Motor neuron (in vitro differentiated cells): ENCODE measurements around the gene C2CD3. TPM values are rescaled to one million over a fixed set of nuclear protein-coding genes. Genes with fewer than 3 reads are reported as not detected.

Experiments
- ATAC-seq, 8 experiments: fragments of 200-7000 bp; cut with Tn5 transposase; replicated peaks in 6 of 8; 2 replicates each; pipeline ENCODE4 v1.8.0; 2021; ENCODE audit warnings: mild to moderate bottlenecking in 8 of 8, moderate library complexity in 8 of 8
- H3K27ac ChIP-seq, 2 donors: fragments of 250-450 bp; sonication (Bioruptor Pico); 2 replicates each; pipeline ENCODE4 v1.9.0; 2021; ENCODE audit warnings: antibody characterized with exemption in 2 of 2, mild to moderate bottlenecking in 2 of 2, moderate library complexity in 1 of 2
- H3K4me1 ChIP-seq, 2 donors: fragments of 250-450 bp; sonication (Bioruptor Pico); replicated peaks in 1 of 2; 2 replicates each; pipeline ENCODE4 v1.6.1; 2021; ENCODE audit warnings: antibody characterized with exemption in 2 of 2, mild to moderate bottlenecking in 2 of 2, moderate library complexity in 1 of 2
- H3K4me3 ChIP-seq, 5 donors: fragments of 250-450 bp; sonication (Bioruptor Pico); 2 replicates each; pipeline ENCODE4 v1.9.0; 2021; ENCODE audit warnings: antibody characterized with exemption in 5 of 5, mild to moderate bottlenecking in 5 of 5, moderate library complexity in 4 of 5
- WGBS, 10 experiments: fragments of 450-650 bp; shearing (Covaris generic); methylation state at CpG; one replicate each; pipeline ENCODE4 v1.0.0; 2022; 5-methylcytosine and 5-hydroxymethylcytosine counted together
- in situ Hi-C, 9 experiments: fragments of 400-800 bp; cut with MboI; loops; one replicate each; pipeline ENCODE4 v1.15.0; 2021; ENCODE audit warnings: low sequenced_read_pairs in 9 of 9, low pct_unique_long_range_greater_than_20kb in 2 of 9; ENCODE audit not compliant: unreplicated experiment in 9 of 9
- total RNA-seq, 8 experiments: library from RNA; unstranded; fragments of 300-600 nt; gene quantifications; 2 replicates each; pipeline versions ENCODE4 v1.2.3 to v1.2.4, GENCODE V29; 2022

The C2CD3 gene
- 10 to 100 TPM in 6 of 8 experiments, 1 to 10 TPM in 2; 8.0 to 26.3 (median 15.2) TPM for total RNA-seq

- peak; percentile 95 to 98 (median 96) for ATAC-seq
- H3K4me3 ChIP-seq = peak within 1 kb of the TSS; percentile 51 to 86 (median 59)
- in situ Hi-C loops = no loop called here
- 0 to 2% (median 0%) methylated on average over 4 to 32 of the region's 68 CpGs; no CpG with 5 or more reads in 1 of the 10 experiments for WGBS, 10 experiments
- H3K27ac ChIP-seq = peak within 1 kb of the TSS; percentile 43 to 77
- H3K4me1 ChIP-seq = peaks cover 6 to 18% of the 10 kb centered on the region in 2 donors
Observed at GRCh38 chr11:74170694-74171629, at the start of gene C2CD3, which contains the start of gene PPME1. Gene C2CD3 (minus strand): TSS chr11:74171002. CDS start chr11:74170792, 210 bp downstream. Gene PPME1 (plus strand): TSS chr11:74171289. CDS start chr11:74171422, 133 bp downstream.

GRCh38 chr11:74220376-74220775 is 49.6 kb upstream of the C2CD3 start:
- H3K4me1 ChIP-seq = no peaks in the 10 kb centered on the region
- WGBS, 10 experiments = 67 to 100% (median 100%) methylated on average over 1 of the region's 1 CpG; no CpG with 5 or more reads in 5 of the 10 experiments
- in situ Hi-C loops = no loop called here
- no peak overlapping the region for H3K4me3 ChIP-seq
- H3K27ac ChIP-seq = no peak overlapping the region
- no peak for ATAC-seq

GRCh38 chr11:74212533-74212932 is 41.7 kb upstream of the C2CD3 start:
- ATAC-seq = no peak
- Histone ChIP-seq H3K4me1 (no peaks in the 10 kb centered on the region), H3K27ac (no peak overlapping the region), H3K4me3 (no peak overlapping the region)
- in situ Hi-C loops = no loop called here
- WGBS, 10 experiments = 75 to 100% (median 97%) methylated on average over 1 to 2 of the region's 2 CpGs; no CpG with 5 or more reads in 4 of the 10 experiments

GRCh38 chr11:74208507-74208906 is 37.7 kb upstream of the C2CD3 start:
- Histone ChIP-seq H3K27ac (no peak overlapping the region), H3K4me1 (no peaks in the 10 kb centered on the region), H3K4me3 (no peak overlapping the region)
- in situ Hi-C loops = no loop called here
- no peak for ATAC-seq

- Histone ChIP-seq H3K4me3 (no peak overlapping the region), H3K4me1 (no peaks in the 10 kb centered on the region), H3K27ac (no peak overlapping the region)
- no peak for ATAC-seq
- 100% methylated on average over 1 of the region's 1 CpG; no CpG with 5 or more reads in 9 of the 10 experiments for WGBS, 10 experiments
- in situ Hi-C loops = no loop called here
Observed at GRCh38 chr11:74206746-74207145, 35.9 kb upstream of the C2CD3 start.

GRCh38 chr11:74205181-74205580 is 34.4 kb upstream of the C2CD3 start:
- H3K4me1 ChIP-seq = no peaks in the 10 kb centered on the region
- no peak overlapping the region for H3K4me3 ChIP-seq
- no peak overlapping the region for H3K27ac ChIP-seq
- WGBS, 10 experiments = 80 to 100% (median 100%) methylated on average over 1 of the region's 1 CpG; no CpG with 5 or more reads in 4 of the 10 experiments
- no peak for ATAC-seq
- in situ Hi-C loops = no loop called here

- Histone ChIP-seq H3K4me1 (no peaks in the 10 kb centered on the region), H3K27ac (no peak overlapping the region), H3K4me3 (no peak overlapping the region)
- no peak for ATAC-seq
- in situ Hi-C loops = no loop called here
- 83 to 100% (median 100%) methylated on average over 1 of the region's 1 CpG for WGBS, 10 experiments
Observed at GRCh38 chr11:74204701-74205100, 33.9 kb upstream of the C2CD3 start.

GRCh38 chr11:74203966-74204365 is 33.2 kb upstream of the C2CD3 start:
- Histone ChIP-seq H3K4me1 (no peaks in the 10 kb centered on the region), H3K27ac (no peak overlapping the region), H3K4me3 (no peak overlapping the region)
- 80 to 100% (median 100%) methylated on average over 1 to 2 of the region's 2 CpGs; no CpG with 5 or more reads in 1 of the 10 experiments for WGBS, 10 experiments
- ATAC-seq = no peak
- in situ Hi-C loops = no loop called here

GRCh38 chr11:74196781-74197486 is 26.1 kb upstream of the C2CD3 start:
- WGBS, 10 experiments = 92 to 100% (median 95%) methylated on average over 1 to 2 of the region's 2 CpGs; no CpG with 5 or more reads in 3 of the 10 experiments
- Histone ChIP-seq H3K4me3 (no peak overlapping the region), H3K4me1 (no peaks in the 10 kb centered on the region), H3K27ac (no peak overlapping the region)
- in situ Hi-C loops = no loop called here
- ATAC-seq = no peak

- no peak for ATAC-seq
- Histone ChIP-seq H3K4me3 (no peak overlapping the region), H3K27ac (no peak overlapping the region), H3K4me1 (no peaks in the 10 kb centered on the region)
- in situ Hi-C loops = no loop called here
Observed at GRCh38 chr11:74195828-74196227, 25.0 kb upstream of the C2CD3 start.

- in situ Hi-C loops = no loop called here
- 53 to 100% (median 94%) methylated on average over 1 to 2 of the region's 2 CpGs; no CpG with 5 or more reads in 1 of the 10 experiments for WGBS, 10 experiments
- Histone ChIP-seq H3K4me3 (no peak overlapping the region), H3K27ac (no peak overlapping the region), H3K4me1 (no peaks in the 10 kb centered on the region)
- no peak for ATAC-seq
Observed at GRCh38 chr11:74185695-74186094, 14.9 kb upstream of the C2CD3 start.

- WGBS, 10 experiments = 37 to 94% (median 76%) methylated on average over 2 to 5 of the region's 5 CpGs
- H3K4me3 ChIP-seq = no peak overlapping the region
- no peaks in the 10 kb centered on the region for H3K4me1 ChIP-seq
- in situ Hi-C loops = no loop called here
- no peak overlapping the region for H3K27ac ChIP-seq
- ATAC-seq = no peak
Observed at GRCh38 chr11:74185285-74185684, 14.5 kb upstream of the C2CD3 start.

- in situ Hi-C loops = no loop called here
- H3K4me3 ChIP-seq = no peak overlapping the region
- no peak for ATAC-seq
- no peak overlapping the region for H3K27ac ChIP-seq
- H3K4me1 ChIP-seq = no peaks in the 10 kb centered on the region
- 90 to 100% (median 94%) methylated on average over 2 to 3 of the region's 4 CpGs; no CpG with 5 or more reads in 5 of the 10 experiments for WGBS, 10 experiments
Observed at GRCh38 chr11:74182635-74183034, 11.8 kb upstream of the C2CD3 start.
